LNCaP clone FGC (cell line): Measurements from ENCODE around the gene ZC3H10.
"Not testable (repeated sequence)": the region's sequence is repeated elsewhere in the genome, so short reads cannot be mapped to it uniquely, and the experiment has no call there.

Experiments used
- DNase-seq: peaks from one replicate; pipeline ENCODE4 v3.0.0-alpha.2; 2011; ENCODE audit warnings: low read depth
- H3K4me3 ChIP-seq: 2 replicates; pipeline ENCODE4 v1.5.1; 2011; ENCODE audit warnings: mild to moderate bottlenecking, low read depth, low read length, control low read depth
- CTCF ChIP-seq: IDR thresholded peaks from 2 replicates; pipeline ENCODE4 v1.5.1; 2012; ENCODE audit warnings: mild to moderate bottlenecking; ENCODE audit not compliant: control insufficient read depth, insufficient read depth; ENCODE audit errors: extremely low read depth

The ZC3H10 gene

GRCh38 chr12:56117778-56118687, at the start of gene ZC3H10:
ZC3H10 (plus strand) TSS chr12:56118266; CDS start chr12:56120563, 2,297 bp downstream.
- peak; percentile 100 for DNase-seq
- TF ChIP-seq CTCF, result peak; percentile 68

GRCh38 chr12:56071648-56072047, 46.4 kb upstream of the ZC3H10 start:
- no peak overlapping the region for H3K4me3 ChIP-seq
- DNase-seq, result no peak
- no peak for TF ChIP-seq CTCF

More at GRCh38 chr12:56117778-56118687, at the start of gene ZC3H10:
- peak within 1 kb of the TSS; percentile 96 for H3K4me3 ChIP-seq

GRCh38 chr12:56074396-56074795, 43.7 kb upstream of the ZC3H10 start:
- no peak overlapping the region for H3K4me3 ChIP-seq
- TF ChIP-seq CTCF, result no peak
- DNase-seq, result no peak

GRCh38 chr12:56077966-56078365, 40.1 kb upstream of the ZC3H10 start:
- DNase-seq, H3K4me3 ChIP-seq: not testable (repeated sequence)

- DNase-seq, result no peak
- no peak overlapping the region; the same call in 1 of the 2 replicates for H3K4me3 ChIP-seq
- TF ChIP-seq CTCF, result no peak
Measured at GRCh38 chr12:56078427-56078826, 39.6 kb upstream of the ZC3H10 start.

GRCh38 chr12:56078931-56079722, 38.9 kb upstream of the ZC3H10 start:
- peak; percentile 78 for DNase-seq
- H3K4me3 ChIP-seq, result peak overlapping the region; percentile 97
- TF ChIP-seq CTCF, result peak; percentile 86
